Astrocyte (in vitro differentiated cells and primary cell): Measurements from ENCODE around the gene DNM1. TPM values are rescaled to one million over a fixed set of nuclear protein-coding genes. Genes with fewer than 3 reads are reported as not detected.

ENCODE experiments used
- DNase-seq: peaks from one replicate; pipeline ENCODE4 v3.0.0-alpha.2; 2010; ENCODE audit warnings: low read depth
- FAIRE-seq: peaks from 2 replicates; lab custom pipeline; 2011; peaks lifted over from hg19 to GRCh38; lab: Jason Lieb, UNC
- H2AFZ ChIP-seq: 2 replicates; pipeline ENCODE4 v1.6.0; 2012; ENCODE audit warnings: low read depth, low read length, inconsistent platforms
- H3K27ac ChIP-seq: 2 replicates; pipeline ENCODE4 v1.5.1; 2011; ENCODE audit warnings: low read depth, low read length, inconsistent platforms
- H3K27me3 ChIP-seq: 2 replicates; pipeline ENCODE4 v1.6.0; 2011; ENCODE audit warnings: low read length, inconsistent platforms; ENCODE audit not compliant: insufficient read depth
- H3K36me3 ChIP-seq: 2 replicates; pipeline ENCODE4 v1.5.1; 2011; ENCODE audit warnings: low read length, inconsistent platforms; ENCODE audit not compliant: insufficient read depth
- H3K4me1 ChIP-seq: 2 replicates; pipeline ENCODE4 v1.5.1; 2011; ENCODE audit warnings: low read length, inconsistent platforms; ENCODE audit not compliant: insufficient read depth
- H3K4me2 ChIP-seq: 2 replicates; pipeline ENCODE4 v1.6.0; 2012; ENCODE audit warnings: low read length, inconsistent platforms
- H3K4me3 ChIP-seq: 2 replicates; pipeline ENCODE4 v1.5.1; 2011; ENCODE audit warnings: low read depth, mild to moderate bottlenecking, low read length, inconsistent platforms; ENCODE audit not compliant: insufficient read depth
- H3K79me2 ChIP-seq: 2 replicates; pipeline ENCODE4 v1.6.0; 2012; ENCODE audit warnings: mild to moderate bottlenecking, low read length, inconsistent platforms; ENCODE audit not compliant: insufficient read depth
- H3K9ac ChIP-seq: 2 replicates; pipeline ENCODE4 v1.6.0; 2012; ENCODE audit warnings: mild to moderate bottlenecking, low read length, inconsistent platforms
- H3K9me3 ChIP-seq: 2 replicates; pipeline ENCODE4 v1.5.1; 2012; ENCODE audit warnings: low read depth, mild to moderate bottlenecking, low read length, inconsistent platforms; ENCODE audit not compliant: insufficient read depth
- H4K20me1 ChIP-seq: 2 replicates; pipeline ENCODE4 v1.6.0; 2012; ENCODE audit warnings: low read length, inconsistent platforms; ENCODE audit not compliant: insufficient read depth
- H3K27ac Mint-ChIP-seq: one replicate; pipeline ENCODE4 v1.8.0; 2021; ENCODE audit warnings: mild to moderate bottlenecking, mixed read lengths; ENCODE audit not compliant: unreplicated experiment
- H3K27me3 Mint-ChIP-seq: one replicate; pipeline ENCODE4 v1.8.0; 2021; ENCODE audit warnings: low read depth, mixed read lengths; ENCODE audit not compliant: unreplicated experiment
- H3K36me3 Mint-ChIP-seq: one replicate; pipeline ENCODE4 v1.8.0; 2021; ENCODE audit warnings: low read depth, mixed read lengths; ENCODE audit not compliant: unreplicated experiment
- H3K4me1 Mint-ChIP-seq: one replicate; pipeline ENCODE4 v1.8.0; 2021; ENCODE audit warnings: low read depth, mixed read lengths; ENCODE audit not compliant: unreplicated experiment
- H3K4me3 Mint-ChIP-seq: one replicate; pipeline ENCODE4 v1.8.0; 2021; ENCODE audit warnings: mild to moderate bottlenecking, moderate library complexity, mixed read lengths; ENCODE audit not compliant: unreplicated experiment
- H3K9me3 Mint-ChIP-seq: one replicate; pipeline ENCODE4 v1.8.0; 2021; ENCODE audit warnings: mild to moderate bottlenecking, mixed read lengths; ENCODE audit not compliant: unreplicated experiment
- CTCF ChIP-seq: IDR thresholded peaks from 2 replicates; pipeline ENCODE4 v1.5.1; 2011; ENCODE audit warnings: low read depth, mild to moderate bottlenecking, inconsistent platforms, low read length, moderate library complexity; ENCODE audit not compliant: insufficient read depth
- EZH2 ChIP-seq: IDR thresholded peaks from 2 replicates; pipeline ENCODE4 v1.6.1; 2012; ENCODE audit warnings: mild to moderate bottlenecking, low read length, inconsistent platforms; ENCODE audit not compliant: insufficient read depth
- total RNA-seq: library from RNA; stranded (reverse); gene quantifications from 2 replicates; pipeline ENCODE4 v1.2.1, GENCODE V29; 2021

Gene DNM1
- total RNA-seq, 1 donor from 2014 or later = 29.7 TPM

- Mint-ChIP-seq H3K9me3 (no peaks in the 10 kb centered on the region), H3K4me3 (peak overlapping the region; percentile 1), H3K27me3 (no peaks in the 10 kb centered on the region), H3K4me1 (peaks cover 2% of the 10 kb centered on the region), H3K27ac (no peak overlapping the region), H3K36me3 (peaks cover 23% of the 10 kb centered on the region)
- H4K20me1 ChIP-seq = peaks cover 25% of the 10 kb centered on the region
- FAIRE-seq (no peak), DNase-seq (no peak)
- peaks cover 28% of the 10 kb centered on the region for H3K36me3 ChIP-seq
- H2AFZ ChIP-seq = no peak overlapping the region
- H3K9ac ChIP-seq = no peak overlapping the region
- no peak overlapping the region for H3K4me2 ChIP-seq
- H3K4me1 ChIP-seq = peaks cover 8% of the 10 kb centered on the region
- H3K79me2 ChIP-seq = peaks cover 4% of the 10 kb centered on the region
- no peaks in the 10 kb centered on the region for H3K9me3 ChIP-seq
- H3K27me3 ChIP-seq = no peaks in the 10 kb centered on the region
- TF ChIP-seq CTCF (no peak), EZH2 (no peak)
- no peak overlapping the region for H3K4me3 ChIP-seq
- H3K27ac ChIP-seq = no peak overlapping the region
Observed at GRCh38 chr9:128168731-128169308, 34.4 kb upstream of the DNM1 start.

GRCh38 chr9:128169492-128169891 lies 33.7 kb upstream of the DNM1 start:
- Histone ChIP-seq H3K79me2 (peaks cover 4% of the 10 kb centered on the region), H3K4me3 (no peak overlapping the region), H3K36me3 (peaks cover 26% of the 10 kb centered on the region), H3K4me1 (peaks cover 4% of the 10 kb centered on the region), H3K27ac (no peak overlapping the region), H3K4me2 (no peak overlapping the region), H3K27me3 (no peaks in the 10 kb centered on the region), H2AFZ (no peak overlapping the region), H3K9me3 (no peaks in the 10 kb centered on the region), H3K9ac (no peak overlapping the region), H4K20me1 (peaks cover 24% of the 10 kb centered on the region)
- DNase-seq = no peak
- no peak overlapping the region for H3K4me3 Mint-ChIP-seq
- peaks cover 19% of the 10 kb centered on the region for H3K36me3 Mint-ChIP-seq
- FAIRE-seq = no peak
- no peaks in the 10 kb centered on the region for H3K9me3 Mint-ChIP-seq
- no peak overlapping the region for H3K27ac Mint-ChIP-seq
- H3K4me1 Mint-ChIP-seq = peaks cover under 1% of the 10 kb centered on the region
- no peaks in the 10 kb centered on the region for H3K27me3 Mint-ChIP-seq
- TF ChIP-seq CTCF = no peak
- no peak for TF ChIP-seq EZH2

- Histone ChIP-seq H3K36me3 (peaks cover 25% of the 10 kb centered on the region), H3K9me3 (no peaks in the 10 kb centered on the region), H3K4me2 (no peak overlapping the region), H3K79me2 (peaks cover 4% of the 10 kb centered on the region), H4K20me1 (peaks cover 26% of the 10 kb centered on the region), H3K27me3 (no peaks in the 10 kb centered on the region), H3K4me3 (no peak overlapping the region), H3K4me1 (peaks cover 6% of the 10 kb centered on the region), H3K27ac (no peak overlapping the region), H2AFZ (no peak overlapping the region), H3K9ac (no peak overlapping the region)
- H3K27me3 Mint-ChIP-seq = no peaks in the 10 kb centered on the region
- TF ChIP-seq EZH2 = no peak
- TF ChIP-seq CTCF = no peak
- FAIRE-seq (no peak), DNase-seq (no peak)
- no peaks in the 10 kb centered on the region for H3K9me3 Mint-ChIP-seq
- no peaks in the 10 kb centered on the region for H3K4me1 Mint-ChIP-seq
- H3K27ac Mint-ChIP-seq = no peak overlapping the region
- no peak overlapping the region for H3K4me3 Mint-ChIP-seq
- peaks cover 17% of the 10 kb centered on the region for H3K36me3 Mint-ChIP-seq
Observed at GRCh38 chr9:128169925-128170324, 33.3 kb upstream of the DNM1 start.
